SHP77 (cell line): Measurements from ENCODE around the gene LINC00237.
A peak's percentile ranks its signal among the peaks of the same experiment; 100 is the strongest.

Experiments used
- DNase-seq, 2 experiments: peaks; one replicate each; lab custom pipeline; 2025; lab: John Stamatoyannopoulos, UW

LINC00237 gene

GRCh38 chr20:21125072-21125848, 19.1 kb upstream of the LINC00237 start:
- peak; percentile 80 to 83 for DNase-seq

- no peak for DNase-seq
Observed at GRCh38 chr20:21124190-21124589, 18.0 kb upstream of the LINC00237 start.

- no peak for DNase-seq
Observed at GRCh38 chr20:21118782-21119181, 12.6 kb upstream of the LINC00237 start.

GRCh38 chr20:21118138-21118537, 12.0 kb upstream of the LINC00237 start:
- no peak for DNase-seq

GRCh38 chr20:21117521-21117920, 11.4 kb upstream of the LINC00237 start:
- no peak for DNase-seq

GRCh38 chr20:21114584-21114983, 8.4 kb upstream of the LINC00237 start:
- DNase-seq: no peak

- DNase-seq: no peak
Observed at GRCh38 chr20:21113697-21114096, 7.5 kb upstream of the LINC00237 start.

- no peak for DNase-seq
Observed at GRCh38 chr20:21111416-21111815, 5.3 kb upstream of the LINC00237 start.

- no peak for DNase-seq
Observed at GRCh38 chr20:21110811-21111210, 4.7 kb upstream of the LINC00237 start.

GRCh38 chr20:21109144-21109543, 3.0 kb upstream of the LINC00237 start:
- no peak for DNase-seq

GRCh38 chr20:21105429-21106170, 558 bp downstream of the LINC00237 start:
- no peak for DNase-seq

GRCh38 chr20:21104921-21105320, 1.2 kb downstream of the LINC00237 start:
- DNase-seq: no peak

- DNase-seq: no peak
Observed at GRCh38 chr20:21104466-21104761, 1.7 kb downstream of the LINC00237 start.

- DNase-seq: no peak
Observed at GRCh38 chr20:21103582-21104465, 2.3 kb downstream of the LINC00237 start.

- DNase-seq: no peak
Observed at GRCh38 chr20:21102603-21103311, 3.4 kb downstream of the LINC00237 start.

GRCh38 chr20:21101932-21102575, 4.1 kb downstream of the LINC00237 start:
- no peak for DNase-seq

- DNase-seq: no peak
Observed at GRCh38 chr20:21101453-21101931, 4.7 kb downstream of the LINC00237 start.

GRCh38 chr20:21100578-21101452, 5.3 kb downstream of the LINC00237 start:
- DNase-seq: no peak

- no peak for DNase-seq
Observed at GRCh38 chr20:21099751-21100577, 6.2 kb downstream of the LINC00237 start.
